Measurements from ENCODE around the gene CBX1.
"Not testable (repeated sequence)": the region's sequence is repeated elsewhere in the genome, so short reads cannot be mapped to it uniquely, and the experiment has no call there.

Gene CBX1

DNA sequence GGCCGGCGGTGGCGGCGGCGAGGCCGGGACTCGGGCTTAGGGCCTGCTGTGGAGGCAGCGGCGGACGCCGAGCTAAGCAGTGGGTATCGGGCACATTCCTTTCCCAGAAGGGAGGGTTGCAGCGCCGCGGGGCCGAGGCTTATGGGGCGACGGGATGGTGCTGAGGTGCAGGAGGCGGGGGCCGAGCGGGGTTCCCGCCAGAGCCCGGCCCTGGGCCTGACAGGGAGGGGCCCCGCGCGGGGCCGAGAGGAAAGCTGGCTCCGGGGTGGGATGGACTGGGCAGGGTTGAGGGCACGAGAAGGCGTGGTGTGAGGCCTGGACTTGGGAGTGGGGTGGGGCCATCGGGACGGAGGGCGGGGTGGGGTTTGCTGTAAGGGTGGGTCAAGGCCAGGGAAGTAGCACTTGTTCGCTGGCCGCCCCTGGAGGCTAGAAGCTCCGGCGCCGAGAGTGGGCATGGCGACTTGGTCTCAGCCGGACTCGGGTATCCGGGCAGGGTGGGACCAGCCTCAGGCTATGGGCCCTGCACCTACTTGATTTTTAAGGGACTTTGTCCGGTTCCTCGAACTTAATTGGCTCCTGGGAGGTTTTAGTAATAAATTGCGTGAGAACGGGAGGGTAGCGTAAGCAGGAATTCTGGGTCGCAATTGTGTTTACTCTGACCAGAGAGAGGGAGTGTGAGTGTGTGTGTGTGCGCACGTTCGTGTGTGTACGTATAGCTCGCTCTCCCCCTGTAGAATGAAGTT, 52.7 kb downstream of the CBX1 start:
- DNase-seq: peak; percentile 49

DNA sequence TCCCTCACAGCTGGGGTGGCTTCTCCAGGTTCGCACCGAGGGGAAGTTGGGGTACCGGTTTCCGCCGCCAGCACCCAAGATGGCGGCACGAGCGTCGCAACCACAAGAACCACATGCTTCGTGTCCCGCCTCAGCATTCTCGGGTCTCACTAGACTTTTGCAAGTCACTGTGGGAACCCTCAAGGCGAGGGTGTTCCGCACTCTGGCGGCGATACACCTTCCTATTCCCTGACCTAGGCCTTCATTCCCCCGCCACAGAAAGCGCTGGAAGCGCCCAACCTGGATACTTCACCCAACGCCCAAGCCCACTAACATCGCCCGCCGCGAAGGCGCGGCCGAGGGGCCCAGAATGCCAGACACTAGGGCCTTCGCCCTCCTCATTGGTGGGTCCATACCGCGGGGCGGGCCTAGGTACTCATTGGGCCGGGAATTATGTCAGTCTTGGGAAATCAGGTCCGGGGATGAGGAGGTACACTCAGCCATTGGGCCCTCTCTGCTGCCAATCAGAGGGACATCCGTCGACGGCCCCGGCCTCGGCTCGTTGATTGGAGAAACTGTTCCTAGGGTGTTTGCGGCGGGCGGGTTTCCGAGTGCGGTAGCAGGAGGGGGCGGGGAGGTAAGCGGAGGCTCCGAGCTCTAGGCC, 53.4 kb downstream of the CBX1 start, which contains the start of gene NFE2L1:
TSS of gene NFE2L1 (plus strand) at position 619 of the 643 bp plus-strand sequence. CDS start 2,760 bp downstream, outside the sequence.
- peak; percentile 98 for DNase-seq

DNA sequence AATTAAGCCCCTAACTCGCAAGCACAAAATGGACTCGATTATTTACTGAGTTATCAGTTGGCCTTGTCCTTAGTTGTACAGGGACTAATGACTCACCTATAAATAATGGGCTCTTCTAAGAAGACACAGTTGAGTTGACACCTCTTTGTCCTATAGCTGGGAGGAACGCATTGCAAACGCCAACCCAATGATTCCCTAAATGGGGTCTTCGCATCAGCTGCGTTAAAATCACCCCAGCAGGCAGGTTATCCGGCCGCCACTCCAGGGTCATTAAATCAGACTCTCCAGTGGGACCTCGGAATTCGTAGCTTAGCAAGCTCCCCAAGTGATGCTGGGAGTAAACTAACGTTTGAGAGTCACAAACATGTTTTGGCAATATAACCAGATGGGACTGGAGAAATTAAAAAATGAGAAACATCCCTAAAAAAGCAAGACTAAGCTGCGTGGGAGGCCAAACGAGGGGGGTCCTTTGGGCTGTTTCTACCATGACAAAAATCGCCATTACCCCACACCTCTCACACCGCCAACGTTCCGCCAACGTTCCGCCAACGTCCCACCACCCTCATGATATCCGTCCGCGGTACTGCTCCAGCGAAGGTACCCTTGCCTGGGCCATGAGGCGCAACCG, 54.1 kb downstream of the CBX1 start:
- DNase-seq: peak; percentile 25

DNA sequence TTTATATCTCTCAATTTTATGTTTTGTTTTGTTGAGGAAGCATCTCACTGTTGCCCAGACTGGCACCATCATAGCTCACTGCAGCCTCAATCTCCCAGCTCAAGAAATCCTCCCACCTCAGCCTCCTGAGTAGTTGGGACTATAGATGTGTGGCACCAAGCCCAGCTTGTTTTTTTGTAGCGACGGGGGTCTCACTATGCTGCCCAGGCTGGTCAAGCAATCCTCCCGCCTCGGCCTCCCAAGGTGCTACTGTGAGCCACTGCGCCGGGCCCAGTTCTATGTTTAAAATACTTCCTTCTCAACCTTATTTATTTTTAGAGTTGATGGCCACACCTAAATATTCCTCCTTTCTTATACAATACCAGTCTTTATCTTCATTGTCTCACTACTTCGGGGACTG, 55.0 kb downstream of the CBX1 start:
- no peak for DNase-seq

DNA sequence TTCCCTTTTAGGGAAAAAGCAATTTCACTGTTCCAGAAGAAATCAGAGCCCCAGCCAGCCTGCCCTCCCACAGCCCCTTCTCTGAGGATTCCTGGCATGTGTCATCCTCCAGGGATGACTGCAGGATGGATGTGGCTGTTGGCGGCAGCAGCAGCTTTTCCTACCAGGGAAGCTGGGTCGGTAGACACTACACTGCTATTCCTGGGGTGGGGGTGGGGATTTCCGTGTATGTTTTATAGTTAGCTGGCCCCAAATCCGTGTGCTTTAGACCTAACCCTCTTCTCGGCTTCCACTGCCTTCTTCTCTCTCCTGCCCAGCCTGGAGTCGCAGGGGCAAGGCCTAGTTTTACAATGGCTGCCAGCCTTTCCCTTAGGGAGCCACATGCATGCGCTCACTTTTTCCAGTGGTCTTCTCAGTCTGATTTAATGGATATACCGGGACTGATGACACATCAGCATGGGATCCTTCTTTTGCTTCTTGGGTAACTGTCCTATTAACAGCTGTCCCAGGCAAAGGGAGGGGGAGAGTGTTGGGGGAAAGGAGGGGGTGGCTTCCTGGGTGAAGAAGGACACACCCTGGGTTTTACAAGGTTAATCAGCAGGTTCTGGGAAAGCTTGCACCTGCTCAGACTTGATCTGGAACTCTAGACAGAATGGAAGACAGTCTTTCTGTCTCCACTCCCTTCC, 55.8 kb downstream of the CBX1 start:
- DNase-seq: no peak

DNA sequence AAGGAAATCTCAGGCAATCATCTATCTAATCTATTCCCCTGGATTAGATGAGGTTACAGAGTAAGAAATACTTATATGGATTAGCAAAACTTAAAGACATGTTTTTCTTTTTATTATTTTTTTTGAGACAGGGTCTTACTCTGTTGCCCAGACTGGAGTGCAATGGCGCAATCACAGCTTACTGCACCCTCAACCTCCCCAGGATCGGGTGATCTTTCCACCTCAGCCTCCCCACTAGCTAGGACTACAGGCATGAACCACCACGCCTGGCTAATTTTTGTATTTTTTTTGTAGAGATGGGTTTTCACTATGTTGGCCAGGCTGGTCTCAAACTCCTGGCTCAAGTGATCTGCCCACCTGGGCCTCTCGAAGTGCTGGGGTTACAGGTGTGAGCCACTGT, 56.4 kb downstream of the CBX1 start:
- DNase-seq: no peak

DNA sequence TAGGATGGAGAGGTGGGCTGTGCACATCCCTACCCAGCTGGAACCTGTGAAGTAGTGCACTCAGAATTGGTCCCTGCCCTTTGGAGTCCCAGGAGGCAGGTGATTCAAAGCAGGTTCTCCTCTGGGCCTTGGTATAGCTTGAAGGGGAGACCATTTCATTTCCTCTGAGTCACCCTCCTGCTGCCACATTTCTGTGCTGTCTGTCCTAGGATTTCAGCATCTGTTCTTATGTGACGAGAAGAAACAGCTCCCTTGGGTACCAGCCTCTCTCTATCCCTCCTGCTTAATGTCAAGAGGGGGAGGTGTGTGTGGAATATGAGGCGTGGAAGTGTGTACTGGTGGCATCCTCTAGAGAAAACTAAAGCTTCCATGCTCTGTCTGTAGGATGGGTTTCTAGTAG, 58.1 kb downstream of the CBX1 start:
- DNase-seq: no peak

DNA sequence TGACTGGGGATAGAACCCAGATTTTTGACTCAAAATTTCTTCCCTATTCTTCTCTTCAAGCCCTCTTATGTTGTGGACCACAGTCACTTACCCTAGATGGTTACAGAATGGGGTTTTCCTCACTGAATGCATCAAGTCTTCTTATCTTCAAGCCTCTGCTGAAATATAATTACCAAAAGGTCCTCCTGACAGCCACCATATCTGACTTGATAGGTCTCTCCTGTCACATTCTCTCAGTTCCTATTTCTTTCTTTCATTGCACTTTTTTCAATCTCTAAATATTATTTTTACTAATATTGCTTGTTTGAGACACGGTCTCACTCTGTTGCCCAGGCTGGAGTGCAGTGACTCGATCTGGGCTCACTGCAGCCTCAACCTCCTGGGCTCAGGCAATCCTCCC, 62.6 kb downstream of the CBX1 start:
- no peak for DNase-seq

DNA sequence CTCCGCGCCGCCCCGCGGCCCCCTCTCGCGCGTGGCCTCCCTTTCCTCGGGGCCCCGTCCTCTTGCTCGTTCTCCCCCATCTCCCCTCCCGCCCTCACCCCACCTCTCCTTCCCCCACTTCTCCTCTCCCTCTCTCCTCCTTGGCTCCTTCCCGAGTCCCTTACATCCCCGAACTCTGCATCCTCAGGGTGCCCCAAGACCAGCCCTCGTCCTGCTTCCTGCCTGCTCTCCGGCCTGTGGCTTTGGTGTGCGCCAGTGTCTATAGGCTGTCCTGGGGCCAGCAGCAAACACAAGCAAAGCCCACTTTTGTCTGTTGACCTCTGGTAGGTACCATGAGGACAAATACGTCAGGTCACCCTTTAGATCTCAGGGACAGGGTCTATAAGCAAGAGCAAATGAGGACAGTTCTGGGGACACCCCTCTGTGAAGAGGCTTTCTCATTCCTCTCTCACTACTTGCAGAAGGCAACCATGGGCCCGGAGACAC, 63.4 kb downstream of the CBX1 start:
- no peak for DNase-seq

DNA sequence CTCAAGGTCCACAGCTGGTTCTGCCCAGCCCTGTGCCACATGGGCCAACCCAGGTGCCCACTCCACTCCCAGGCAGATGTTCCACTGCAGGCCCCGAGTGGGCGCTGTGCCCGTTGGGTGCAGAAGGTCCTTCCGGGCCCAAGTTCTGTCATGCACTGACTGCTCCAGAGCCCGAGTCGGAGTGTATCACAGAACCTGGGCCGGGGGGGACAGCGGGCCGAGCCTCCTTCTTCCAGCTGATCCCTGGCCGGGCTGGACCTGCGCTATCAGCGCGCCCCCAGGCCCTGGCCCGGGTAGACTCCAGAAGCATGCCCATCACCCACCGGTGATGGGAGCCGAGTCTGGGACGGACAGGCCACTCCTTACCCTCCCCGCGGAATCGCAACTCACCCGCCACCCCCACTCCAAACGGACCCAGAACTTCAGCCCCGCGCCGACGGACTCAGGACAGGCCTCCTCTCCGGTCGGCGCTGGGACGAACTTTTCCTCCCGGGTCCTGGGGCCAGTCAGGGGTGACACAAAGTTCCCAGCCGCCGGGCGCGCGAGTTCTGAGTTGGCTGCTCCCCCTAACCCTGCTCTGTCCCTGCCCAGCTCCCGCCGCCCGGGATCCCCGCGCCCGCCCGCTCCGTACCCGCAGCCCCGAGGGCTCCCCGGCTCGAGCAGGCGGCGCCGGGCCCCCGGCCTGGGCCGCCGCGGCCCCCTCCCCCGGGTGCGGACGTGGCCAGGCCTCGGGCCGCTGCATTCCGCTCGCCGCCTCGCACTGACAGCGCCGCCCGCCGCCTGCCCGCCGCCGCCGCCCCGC, 64.0 kb downstream of the CBX1 start, which contains the start of gene COPZ2:
TSS of gene COPZ2 (minus strand) at position 762 of the 802 bp plus-strand sequence. CDS start at position 742, 20 bp downstream.
- no peak for DNase-seq

DNA sequence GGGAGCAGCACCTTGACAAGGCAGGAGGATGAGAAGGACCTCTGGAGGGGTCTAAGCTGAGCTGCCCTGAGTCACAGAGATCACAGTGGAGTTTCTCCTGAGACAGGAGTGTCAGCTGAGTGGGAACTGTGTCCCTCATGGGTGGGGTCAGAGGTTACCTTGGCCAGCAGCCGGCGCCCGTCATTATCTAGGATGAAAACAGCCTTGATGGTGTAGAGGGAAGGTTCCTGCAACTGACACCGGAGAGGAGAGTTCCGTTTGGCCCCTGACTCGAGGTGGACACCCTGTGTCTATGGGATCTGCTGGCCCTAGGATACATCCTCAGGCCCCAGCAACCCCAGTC, 64.6 kb downstream of the CBX1 start:
- DNase-seq: no peak

DNA sequence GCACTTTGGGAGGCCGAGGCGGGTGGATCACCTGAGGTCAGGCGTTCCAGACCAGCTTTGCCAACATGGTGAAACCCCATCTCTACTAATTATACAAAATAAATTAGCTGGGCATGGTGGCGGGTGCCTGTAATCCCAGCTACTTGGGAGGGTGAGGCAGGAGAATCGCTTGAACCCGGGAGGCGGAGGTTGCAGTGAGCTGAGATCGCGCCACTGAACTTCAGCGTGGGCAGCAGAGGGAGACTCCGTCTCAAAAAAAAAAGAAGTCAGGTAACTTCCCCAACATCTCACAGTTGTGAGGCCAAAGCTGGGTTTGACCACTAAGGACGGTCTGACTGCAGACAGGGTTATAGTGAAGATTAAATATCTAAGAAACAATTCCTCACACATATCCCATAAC, 66.5 kb downstream of the CBX1 start:
- not testable (repeated sequence) for DNase-seq

DNA sequence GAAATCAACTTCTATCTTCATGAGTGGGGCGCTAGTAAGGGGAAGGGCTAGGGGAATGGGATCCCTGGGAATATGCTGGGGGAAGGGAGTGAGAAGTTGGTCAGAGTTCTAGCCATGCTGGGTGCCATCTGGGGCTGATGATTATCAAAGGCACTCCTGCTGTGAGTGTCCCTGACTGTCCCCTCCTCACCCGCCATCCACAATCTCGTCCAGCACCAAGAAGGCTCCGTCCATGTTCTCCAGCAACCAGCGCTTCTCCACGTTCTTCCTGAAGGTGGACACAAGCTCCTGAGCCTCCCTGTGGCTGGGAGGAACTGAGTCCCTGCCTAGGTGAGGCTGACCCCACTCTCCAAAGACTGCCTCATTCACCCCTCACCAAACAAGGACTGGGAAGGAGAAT, 69.3 kb downstream of the CBX1 start:
- no peak for DNase-seq

DNA sequence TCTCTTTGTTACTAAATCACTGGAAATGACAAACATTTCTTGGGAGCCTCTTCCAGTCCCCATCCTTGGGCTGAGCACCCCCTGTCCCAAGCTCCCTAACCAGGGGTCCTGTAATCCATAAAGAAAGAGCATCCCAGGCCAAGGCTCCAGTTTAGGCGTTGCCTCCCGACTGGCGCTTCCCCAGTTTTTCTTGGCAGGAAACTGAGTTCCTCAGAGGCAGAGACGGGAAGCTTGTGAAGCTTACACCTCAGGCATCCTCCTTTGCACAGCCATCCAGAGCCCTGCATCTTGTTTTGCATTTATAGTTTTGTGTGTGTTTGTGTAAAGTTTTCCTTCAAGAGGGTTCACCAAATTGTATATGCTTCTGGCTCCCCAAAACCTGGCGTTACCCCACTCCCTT, 70.7 kb downstream of the CBX1 start:
- DNase-seq: no peak

DNA sequence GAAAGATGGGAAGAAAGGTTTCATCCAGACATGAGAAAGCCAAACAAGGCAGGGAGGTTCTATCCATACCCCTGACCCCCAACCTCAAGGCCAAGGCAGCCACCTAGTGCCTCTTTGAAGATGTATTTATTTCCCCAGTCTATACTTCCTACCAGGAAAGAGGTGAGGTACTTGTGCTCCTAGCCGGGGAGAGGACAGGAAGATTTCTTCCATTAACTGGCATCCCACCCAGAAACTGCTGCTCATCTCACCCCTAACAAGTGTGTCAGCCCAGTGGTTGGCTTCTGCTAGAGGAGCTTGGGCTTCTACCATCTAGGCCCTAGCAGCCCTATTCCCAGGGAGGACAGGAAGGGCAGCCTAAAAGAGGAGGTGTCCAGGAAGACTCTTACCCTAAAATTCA, 72.5 kb downstream of the CBX1 start:
- no peak for DNase-seq

DNA sequence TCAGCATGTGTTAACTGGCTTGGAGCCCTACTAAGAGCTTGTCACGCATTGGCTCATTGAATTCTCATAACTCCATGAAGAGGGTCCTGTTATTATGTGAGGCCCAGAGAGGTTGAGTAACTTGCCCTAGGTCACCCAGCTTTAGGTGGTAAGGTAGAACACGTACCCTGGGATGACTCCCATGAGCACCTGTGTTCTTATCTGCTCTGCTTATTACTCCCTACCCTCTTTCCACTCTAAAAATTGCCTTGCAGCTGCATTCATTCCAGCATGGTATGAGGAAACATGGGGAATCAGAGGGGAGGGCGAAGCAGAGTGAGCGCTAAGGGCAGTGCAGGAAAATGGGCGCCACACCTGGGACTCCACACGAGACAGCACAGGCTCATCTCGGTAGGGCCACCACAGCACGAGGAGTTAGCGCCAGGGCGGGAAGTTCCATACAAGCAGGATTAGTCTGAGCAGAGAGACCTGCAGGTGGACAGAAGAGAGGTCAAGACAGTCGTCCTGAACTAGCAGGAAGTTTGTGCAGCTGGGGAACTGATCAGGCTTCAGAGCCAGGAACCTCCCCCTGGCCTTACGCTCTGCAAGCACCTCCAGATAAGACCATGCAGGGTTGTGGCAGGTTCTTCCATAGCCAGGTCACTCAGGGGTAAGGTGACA, 73.8 kb downstream of the CBX1 start:
- DNase-seq: no peak

DNA sequence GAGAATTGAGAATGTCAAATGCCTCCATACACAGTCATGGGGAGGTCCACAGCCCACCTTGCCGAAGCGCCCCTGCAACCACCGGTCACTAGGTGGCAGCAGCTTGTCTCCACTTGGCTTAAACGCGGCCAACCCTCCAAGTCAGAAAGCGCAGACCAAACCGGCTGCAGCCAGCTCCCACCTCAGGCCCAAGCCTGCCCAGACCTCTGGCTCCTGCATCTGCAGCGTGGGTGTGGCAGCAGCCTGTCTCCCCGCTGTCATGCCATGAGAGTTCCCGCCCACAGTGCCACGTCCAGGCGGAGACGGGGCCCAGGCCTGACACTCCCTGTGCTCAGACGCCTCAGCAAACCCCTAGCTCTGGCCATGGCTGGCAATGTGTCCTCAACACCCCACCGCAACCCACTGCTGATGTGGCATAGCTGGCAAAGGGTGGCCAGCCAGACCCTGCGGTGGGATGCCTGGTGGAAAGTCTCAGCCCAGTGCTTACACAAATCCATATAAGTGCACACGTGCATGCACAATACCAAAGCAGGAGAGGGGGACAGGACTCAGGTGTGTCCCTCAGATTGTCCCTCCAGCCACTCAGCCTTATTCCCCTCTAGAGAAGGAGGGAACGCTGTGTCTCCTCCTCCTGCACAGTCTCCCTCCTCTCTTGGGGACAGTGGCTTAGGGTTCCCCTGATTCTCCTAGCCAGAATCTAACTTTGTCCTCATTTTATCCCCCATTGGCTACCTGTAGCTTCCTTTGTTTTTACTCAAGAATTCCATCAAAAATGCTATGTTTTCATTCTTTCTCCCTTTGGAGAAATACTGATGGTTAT, 74.6 kb downstream of the CBX1 start:
- peak; percentile 89 for DNase-seq

DNA sequence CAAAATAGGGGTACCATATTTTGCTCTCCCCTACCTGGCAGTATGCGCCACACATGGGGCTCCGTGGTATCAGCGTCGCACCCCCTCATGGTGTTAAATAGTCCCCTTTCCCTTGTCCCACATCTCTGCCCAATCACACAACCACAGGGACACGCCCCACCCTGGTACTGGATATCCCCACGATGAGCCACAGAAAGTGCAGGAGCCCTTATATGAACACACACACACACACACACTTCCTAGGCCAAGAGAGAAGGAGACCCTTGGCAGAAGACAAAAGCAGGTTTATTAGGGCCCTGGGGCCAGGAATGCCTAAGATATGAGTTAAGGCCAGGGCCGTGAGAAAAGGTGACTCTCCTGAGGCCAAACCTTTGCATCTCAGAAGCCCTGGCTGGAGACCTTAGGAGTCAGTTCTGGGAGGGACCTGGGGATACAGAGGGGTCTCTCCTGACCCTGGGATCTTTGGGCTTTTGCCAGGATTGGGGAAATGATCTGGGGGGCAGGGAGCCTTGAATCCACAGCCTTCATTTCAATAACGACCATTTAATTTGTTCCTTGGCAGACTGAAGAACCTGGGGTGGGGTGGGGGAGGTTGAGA, 75.3 kb downstream of the CBX1 start:
- no peak for DNase-seq

DNA sequence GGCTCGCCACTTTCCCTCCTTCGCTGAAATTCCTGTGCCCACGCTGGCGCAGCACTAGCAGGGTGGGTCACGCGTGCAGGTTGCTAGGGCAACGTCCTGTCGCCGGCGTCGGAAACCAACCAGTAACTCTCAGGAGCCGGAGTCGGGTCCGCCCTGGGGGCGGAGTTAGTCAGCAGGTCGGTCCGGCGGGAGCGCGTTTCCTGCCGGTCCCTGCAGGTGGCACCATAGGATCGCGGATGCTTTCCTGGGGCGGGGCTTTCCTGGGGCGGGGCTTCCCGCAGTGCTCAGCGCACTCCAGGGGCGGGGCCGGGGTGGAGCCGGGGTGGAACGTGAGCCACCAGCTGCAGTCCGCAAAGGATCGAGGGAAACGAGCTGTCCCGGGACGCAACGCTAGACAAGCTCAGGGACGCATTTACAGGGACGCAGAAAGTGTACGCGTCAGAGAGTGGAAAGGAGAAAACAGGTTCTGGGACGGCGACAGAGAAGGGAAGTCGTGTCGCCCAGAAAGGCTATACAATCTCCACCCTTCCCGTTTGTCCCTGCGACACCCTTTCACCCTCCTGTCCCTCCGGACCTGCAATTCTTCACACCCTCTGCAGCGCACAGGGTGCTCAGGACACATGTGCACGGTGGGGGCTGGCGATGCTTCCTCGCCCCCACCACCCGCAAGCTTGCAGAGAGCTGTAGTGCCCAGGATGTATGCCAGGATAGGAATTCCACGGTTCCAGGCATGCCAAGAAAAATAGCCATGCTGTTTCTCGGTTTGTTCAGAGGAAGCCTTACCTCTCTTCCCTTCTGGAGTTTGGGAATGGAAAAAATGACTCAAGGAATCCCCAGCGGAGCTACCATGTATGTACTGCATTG, 76.0 kb downstream of the CBX1 start:
- peak; percentile 94 for DNase-seq

Measured in NCI-H1105 treated with DMSO at 0.1 percent for 48 hours (cell line).